ENCODE measurements around the gene S100A9.

S100A9 gene

GRCh38 chr1:153361480-153362109, 3.9 kb downstream of the S100A9 start:
- DNase-seq = no peak

- peak; percentile 40 for DNase-seq
Measured at GRCh38 chr1:153362187-153362775, 4.6 kb downstream of the S100A9 start.

- DNase-seq = no peak
Measured at GRCh38 chr1:153363641-153364040, 6.0 kb downstream of the S100A9 start.

- DNase-seq = no peak
Measured at GRCh38 chr1:153364156-153364555, 6.5 kb downstream of the S100A9 start.

GRCh38 chr1:153364766-153365666, 7.4 kb downstream of the S100A9 start:
- no peak for DNase-seq

- DNase-seq = no peak
Measured at GRCh38 chr1:153365696-153366095, 8.0 kb downstream of the S100A9 start.

- no peak for DNase-seq
Measured at GRCh38 chr1:153366261-153366660, 8.6 kb downstream of the S100A9 start.

GRCh38 chr1:153367090-153367489, 9.4 kb downstream of the S100A9 start:
- no peak for DNase-seq

GRCh38 chr1:153368495-153368894, 10.8 kb downstream of the S100A9 start:
- no peak for DNase-seq

- DNase-seq = no peak
Measured at GRCh38 chr1:153370146-153370545, 12.5 kb downstream of the S100A9 start.

- DNase-seq = no peak
Measured at GRCh38 chr1:153371231-153371630, 13.6 kb downstream of the S100A9 start.

GRCh38 chr1:153372571-153372970, 14.9 kb downstream of the S100A9 start:
- no peak for DNase-seq

- no peak for DNase-seq
Measured at GRCh38 chr1:153374071-153374470, 16.4 kb downstream of the S100A9 start.

- no peak for DNase-seq
Measured at GRCh38 chr1:153375511-153375910, 17.9 kb downstream of the S100A9 start, which contains the start of gene S100A12. Gene S100A12, minus strand, starts transcription at chr1:153375621. Its CDS starts 1,029 bp downstream, at chr1:153374592.

GRCh38 chr1:153379591-153379990, 21.9 kb downstream of the S100A9 start:
- DNase-seq = no peak

GRCh38 chr1:153380711-153381110, 23.1 kb downstream of the S100A9 start:
- DNase-seq = no peak

GRCh38 chr1:153384958-153385580, 27.4 kb downstream of the S100A9 start:
- DNase-seq = no peak

GRCh38 chr1:153386500-153386901, 28.8 kb downstream of the S100A9 start:
- no peak for DNase-seq

- DNase-seq = no peak
Measured at GRCh38 chr1:153387001-153387400, 29.3 kb downstream of the S100A9 start.

- DNase-seq = no peak
Measured at GRCh38 chr1:153387785-153388184, 30.1 kb downstream of the S100A9 start.

- no peak for DNase-seq
Measured at GRCh38 chr1:153389401-153389800, 31.7 kb downstream of the S100A9 start.

- DNase-seq = no peak
Measured at GRCh38 chr1:153389973-153390879, 32.6 kb downstream of the S100A9 start.

Data from retina (tissue), 1 donor.